K562 (cell line): Measurements from ENCODE around the gene ALDH7A1. TPM values are rescaled to one million over a fixed set of nuclear protein-coding genes. Genes with fewer than 3 reads are reported as not detected.

Experiments used
- ATAC-seq: fragments of 200-7000 bp; cut with Tn5 transposase; 3 replicates; pipeline ENCODE4 v1.9.1; 2020; ENCODE audit warnings: moderate library complexity
- BruUV-seq: library from RNA; stranded (reverse); fragments of 400-500 nt; replicated peaks from 2 replicates; lab custom pipeline; 2021; lab: Mats Ljungman, UMichigan
- CTCF ChIA-PET: fragments of 300-600 bp; formaldehyde crosslinking; extraction: SDS; loops from one replicate; lab custom pipeline; 2021; ENCODE audit warnings: low intra/inter-chr PET ratio; lab: Yijun Ruan, JAX
- POLR2A ChIA-PET: fragments of 300-600, 350-650 bp; sonication (Branson Sonifier 250); formaldehyde crosslinking; extraction: SDS; loops from one replicate; lab custom pipeline; 2021; ENCODE audit warnings: antibody characterized with exemption, inconsistent platforms; lab: Yijun Ruan, JAX
- DNase-seq, 4 experiments: peaks; one replicate each; pipeline versions ENCODE4 v3.0.0 to v3.0.0-alpha.2; 2011 to 2018; ENCODE audit warnings: low spot score in 3 of 4, mixed read lengths in 3 of 4; ENCODE audit errors: extremely low read depth in 1 of 4
- FAIRE-seq: peaks from 2 replicates; lab custom pipeline; 2011; peaks lifted over from hg19 to GRCh38; lab: Jason Lieb, UNC
- H2AFZ ChIP-seq: 2 replicates; pipeline ENCODE4 v1.6.0; 2011; ENCODE audit warnings: low read depth, low read length, control low read depth, inconsistent platforms
- H3K27ac ChIP-seq: fragments of 200-600 bp; 3 replicates; pipeline ENCODE4 v1.8.0; 2011; ENCODE audit warnings: low read depth, mild to moderate bottlenecking, control low read depth, inconsistent platforms, low read length, moderate library complexity, mixed read lengths; ENCODE audit errors: extremely low read depth
- H3K27me3 ChIP-seq, 2 experiments: fragments of 300-600 bp in 1 of 2; 2 replicates in 1 of 2; 3 replicates in 1 of 2; pipeline versions ENCODE4 v1.6.0 to v1.8.0; 2011; ENCODE audit warnings: inconsistent platforms in 2 of 2, low read length in 2 of 2, mild to moderate bottlenecking in 1 of 2, mixed read lengths in 1 of 2, moderate library complexity in 1 of 2; ENCODE audit not compliant: control insufficient read depth in 2 of 2, insufficient read depth in 2 of 2
- H3K36me3 ChIP-seq: fragments of 300-600 bp; 3 replicates; pipeline ENCODE4 v1.8.0; 2011; ENCODE audit warnings: mild to moderate bottlenecking, low read length, inconsistent platforms; ENCODE audit not compliant: control insufficient read depth, insufficient read depth
- H3K4me1 ChIP-seq, 2 experiments: fragments of 200-600 bp in 1 of 2; replicated peaks in 1 of 2; 2 replicates in 1 of 2; 3 replicates in 1 of 2; pipeline versions ENCODE4 v1.5.1 to v1.8.0; 2011; ENCODE audit warnings: inconsistent platforms in 2 of 2, low read length in 2 of 2, mild to moderate bottlenecking in 1 of 2, mixed read lengths in 1 of 2, moderate library complexity in 1 of 2; ENCODE audit not compliant: control insufficient read depth in 2 of 2, insufficient read depth in 2 of 2
- H3K4me2 ChIP-seq: 2 replicates; pipeline ENCODE4 v1.6.1; 2011; ENCODE audit warnings: low read length, control low read depth, inconsistent platforms, mixed read lengths; ENCODE audit not compliant: insufficient read depth
- H3K4me3 ChIP-seq: fragments of 200-600 bp; sonication (generic), shearing (Covaris generic); 2 replicates; pipeline ENCODE4 v1.5.1; 2016; ENCODE audit warnings: control low read depth, inconsistent platforms
- H3K79me2 ChIP-seq: fragments of 200-600 bp; 3 replicates; pipeline ENCODE4 v1.8.0; 2011; ENCODE audit warnings: low read length, inconsistent platforms; ENCODE audit not compliant: control insufficient read depth, insufficient read depth
- H3K9ac ChIP-seq, 2 experiments: 2 replicates each; pipeline versions ENCODE4 v1.6.0 to v1.6.1; 2011; ENCODE audit warnings: low read depth in 2 of 2, low read length in 2 of 2, control low read depth in 1 of 2, inconsistent platforms in 1 of 2, mild to moderate bottlenecking in 1 of 2, mixed read lengths in 1 of 2; ENCODE audit not compliant: insufficient read depth in 1 of 2
- H3K9me1 ChIP-seq: one replicate; pipeline ENCODE4 v1.6.0; 2011; ENCODE audit warnings: inconsistent platforms, mild to moderate bottlenecking, low read length, moderate library complexity; ENCODE audit not compliant: control insufficient read depth, insufficient read depth
- H3K9me3 ChIP-seq: replicated peaks from 2 replicates; pipeline ENCODE4 v1.5.1; 2011; ENCODE audit warnings: low read depth, low read length, inconsistent platforms; ENCODE audit not compliant: control insufficient read depth, insufficient read depth
- H4K20me1 ChIP-seq: replicated peaks from 2 replicates; pipeline ENCODE4 v1.6.1; 2011; ENCODE audit warnings: low read length, inconsistent platforms, mixed read lengths; ENCODE audit not compliant: control insufficient read depth, insufficient read depth
- BRD4 ChIP-seq: fragments of 200-600 bp; sonication (generic); IDR thresholded peaks from 2 replicates; pipeline ENCODE4 v1.6.1; 2017; ENCODE audit warnings: inconsistent platforms
- CREB3 ChIP-seq: fragments of 450-650 bp; conservative IDR thresholded peaks from 2 replicates; pipeline ENCODE4 v1.6.1; 2016; ENCODE audit warnings: missing genetic modification characterization, low read depth, mild to moderate bottlenecking, missing compliant biosample characterization, moderate library complexity
- IRF9 ChIP-seq: fragments of 450-650 bp; IDR thresholded peaks from 2 replicates; pipeline ENCODE4 v1.6.1; 2016; ENCODE audit warnings: missing biosample characterization, missing genetic modification characterization
- WGBS: fragments of 100-300 bp; shearing (Covaris generic); methylation state at CpG from one replicate; pipeline ENCODE4 v1.1.6; 2016; ENCODE audit warnings: low coverage, mixed read lengths; ENCODE audit not compliant: insufficient coverage; ENCODE audit errors: missing lambda C conversion rate; 5-methylcytosine and 5-hydroxymethylcytosine counted together
- in situ Hi-C: fragments of 300-500 bp; cut with MboI; formaldehyde crosslinking; loops from 4 replicates; pipeline ENCODE4 v1.15.0; 2018; ENCODE audit warnings: inconsistent platforms, mixed read lengths
- intact Hi-C: fragments of 100-400 bp; cut with micrococcal nuclease; formaldehyde crosslinking; loops from 2 replicates; pipeline ENCODE4 v1.14.2; 2022
- polyA plus RNA-seq, 8 experiments: library from polyadenylated mRNA; depleted of rRNA in 4 of 8; stranded (reverse) in 5 of 8; unstranded in 3 of 8; fragments of >200 nt; fragmentation: Nextera tagmentation in 2 of 8; fragmentation: Illumina TruSeq in 1 of 8; extraction: Ambion mirVana in 2 of 8; extraction: Trizol in 1 of 8; gene quantifications; 2 replicates each; pipeline versions ENCODE4 v1.2.1 to v1.2.3, GENCODE V29; 2011 to 2014; ENCODE audit warnings: inconsistent platforms in 1 of 8, missing spikeins in 1 of 8
- total RNA-seq, 7 experiments: library from RNA; depleted of rRNA in 6 of 7; stranded (reverse); fragments of >200 nt in 6 of 7; fragmentation: Illumina TruSeq in 2 of 7; extraction: Trizol in 2 of 7; gene quantifications; 2 replicates each; pipeline versions ENCODE4 v1.2.1 to v1.2.3, GENCODE V29; 2011 to 2021; ENCODE audit warnings: low replicate concordance in 1 of 7

The ALDH7A1 gene
- total and polyA plus RNA-seq, 9 of the 15 experiments (the other 6 are each of a cell fraction or from before 2014, with no cell fraction given), result 0.04 to 0.49 TPM; not detected in 7

- no peak overlapping the region for H3K4me3 ChIP-seq
- intact Hi-C loops (loop anchor here (5.0 kb wide), 2 partner anchors 115 to 305 kb away; partner anchors contain the start of gene GRAMD2B), in situ Hi-C loops (loop anchor here (5.0 kb wide), 2 partner anchors 45 to 185 kb away; no protein-coding TSS in a partner anchor)
- H4K20me1 ChIP-seq, result no peaks in the 10 kb centered on the region
- peaks cover 6 to 9% of the 10 kb centered on the region in 2 experiments; a peak in 2 of 5 replicates for H3K4me1 ChIP-seq
- H3K9me3 ChIP-seq, result no peaks in the 10 kb centered on the region; the same call in 1 of the 2 replicates
- no TSS peak for BruUV-seq
- TF ChIP-seq IRF9 (no peak), CREB3 (tag) (no peak), BRD4 (no peak)
- 21% methylated on average over 3 of the region's 3 CpGs for WGBS
- H3K79me2 ChIP-seq, result no peaks in the 10 kb centered on the region
- no peak overlapping the region for H3K9ac ChIP-seq
- H2AFZ ChIP-seq, result peak overlapping the region; percentile 49
- no peak for FAIRE-seq
- no peak for ATAC-seq
- no peaks in the 10 kb centered on the region for H3K36me3 ChIP-seq
- peaks cover 0 to 2% of the 10 kb centered on the region in 2 experiments; a peak in 2 of 5 replicates for H3K27me3 ChIP-seq
- POLR2A ChIA-PET, result interaction anchor here (1.0 kb wide), 2 partner anchors 14 to 182 kb away, joined by 3 read pairs; no protein-coding TSS in a partner anchor
- no peaks in the 10 kb centered on the region for H3K9me1 ChIP-seq
- no peak overlapping the region for H3K4me2 ChIP-seq
- CTCF ChIA-PET, result interaction anchor here (0.6 kb wide), 2 partner anchors 152 to 184 kb away, joined by 3 read pairs; no protein-coding TSS in a partner anchor
- DNase-seq, result no peak
- H3K27ac ChIP-seq, result no peak overlapping the region
Measured at GRCh38 chr5:126536874-126537273, 58.1 kb downstream of the ALDH7A1 start.
